ENCODE data around the gene POC1A. TPM values are rescaled to one million over a fixed set of nuclear protein-coding genes. Genes with fewer than 3 reads are reported as not detected.

The POC1A gene
- total RNA-seq, 2 experiments from 2014 or later: 0.22 to 0.39 TPM

DNA sequence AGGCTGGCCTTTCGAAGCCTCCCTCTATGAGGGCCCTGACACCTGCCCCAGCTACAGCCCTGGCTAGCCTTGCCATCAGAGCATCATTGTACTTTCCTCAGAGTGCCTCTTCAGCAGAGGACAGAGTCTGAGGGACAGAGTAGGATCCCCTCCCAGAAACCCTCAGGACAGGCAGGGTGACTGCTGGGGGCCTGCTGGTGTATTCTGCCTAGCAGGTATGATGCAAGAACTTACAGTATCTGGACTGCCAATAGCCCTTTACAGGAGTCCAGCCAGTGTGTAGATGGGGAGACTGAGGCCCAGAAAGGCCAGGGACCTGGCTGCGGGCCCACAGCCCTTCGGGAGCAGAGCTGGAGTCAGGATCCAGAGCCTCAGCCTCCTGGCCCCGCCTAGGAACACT, 116.9 kb downstream of the POC1A start:
- ChIA-PET POLR2A (interaction anchor here (1.1 to 1.6 kb wide), 2 partner anchors 19 to 86 kb away, joined by 3 read pairs; partner anchors contain the start of gene DUSP7), CTCF (interaction anchor here (1.0 kb wide), 1 partner anchor 86 kb away, joined by 7 read pairs; no protein-coding TSS in a partner anchor)
- H3K27me3 Mint-ChIP-seq: no peaks in the 10 kb centered on the region
- DNase-seq (no peak), ATAC-seq (ENCODE audit: poor library complexity) (no peak)
- H3K4me3 Mint-ChIP-seq: no peak overlapping the region
- Histone ChIP-seq H3K36me3 (ENCODE audit: insufficient read depth, low read length) (no peaks in the 10 kb centered on the region), H3K27me3 (ENCODE audit: control insufficient read depth in 1 of 2, insufficient read depth in 2 of 2, low read length in 2 of 2) (no peaks in the 10 kb centered on the region), H3K4me3 (ENCODE audit: low read length) (no peak overlapping the region), H3K27ac (ENCODE audit: low read depth in 1 of 2, low read length in 2 of 2) (no peak overlapping the region), H3K4me1 (ENCODE audit: insufficient read depth, low read length) (peaks cover 6% of the 10 kb centered on the region), H3K9me3 (ENCODE audit: control insufficient read depth in 1 of 2, insufficient read depth in 1 of 2, low read length in 2 of 2) (no peaks in the 10 kb centered on the region)
- H3K9me3 Mint-ChIP-seq: no peaks in the 10 kb centered on the region
- intact Hi-C loops (cut with DNase I, micrococcal nuclease): loop anchor here in 1 of 2 experiments (2.0 kb wide), 1 partner anchor 86 kb away; no protein-coding TSS in a partner anchor
- no peaks in the 10 kb centered on the region for H3K36me3 Mint-ChIP-seq (ENCODE audit: low read depth)
- no peak overlapping the region for H3K27ac Mint-ChIP-seq
- TF ChIP-seq, protein P1, sequence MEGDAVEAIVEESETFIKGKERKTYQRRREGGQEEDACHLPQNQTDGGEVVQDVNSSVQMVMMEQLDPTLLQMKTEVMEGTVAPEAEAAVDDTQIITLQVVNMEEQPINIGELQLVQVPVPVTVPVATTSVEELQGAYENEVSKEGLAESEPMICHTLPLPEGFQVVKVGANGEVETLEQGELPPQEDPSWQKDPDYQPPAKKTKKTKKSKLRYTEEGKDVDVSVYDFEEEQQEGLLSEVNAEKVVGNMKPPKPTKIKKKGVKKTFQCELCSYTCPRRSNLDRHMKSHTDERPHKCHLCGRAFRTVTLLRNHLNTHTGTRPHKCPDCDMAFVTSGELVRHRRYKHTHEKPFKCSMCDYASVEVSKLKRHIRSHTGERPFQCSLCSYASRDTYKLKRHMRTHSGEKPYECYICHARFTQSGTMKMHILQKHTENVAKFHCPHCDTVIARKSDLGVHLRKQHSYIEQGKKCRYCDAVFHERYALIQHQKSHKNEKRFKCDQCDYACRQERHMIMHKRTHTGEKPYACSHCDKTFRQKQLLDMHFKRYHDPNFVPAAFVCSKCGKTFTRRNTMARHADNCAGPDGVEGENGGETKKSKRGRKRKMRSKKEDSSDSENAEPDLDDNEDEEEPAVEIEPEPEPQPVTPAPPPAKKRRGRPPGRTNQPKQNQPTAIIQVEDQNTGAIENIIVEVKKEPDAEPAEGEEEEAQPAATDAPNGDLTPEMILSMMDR (IDR thresholded peaks at IDR 0.05): no peak
- H3K4me1 Mint-ChIP-seq (ENCODE audit: low read depth): peaks cover 7% of the 10 kb centered on the region

DNA sequence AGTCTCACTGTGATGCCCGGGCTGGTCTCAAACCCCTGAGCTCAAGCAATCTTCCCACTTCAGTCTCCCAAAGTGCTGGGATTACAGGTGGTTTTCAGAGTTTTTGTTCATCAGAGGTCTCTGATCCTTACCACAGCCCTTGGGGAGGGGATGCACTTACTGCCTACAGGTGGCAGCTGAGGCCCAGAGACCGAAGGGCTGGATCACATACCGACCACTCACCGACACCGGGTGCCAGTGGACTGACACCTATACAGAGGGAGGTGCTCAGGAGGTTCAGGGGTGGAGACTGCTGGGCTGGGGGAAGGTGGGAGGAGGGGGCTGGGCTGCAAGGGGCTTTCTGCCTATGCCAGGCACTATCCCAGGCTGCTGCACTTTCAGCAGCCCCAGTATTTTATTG, 117.4 kb downstream of the POC1A start:
- intact Hi-C loops (cut with DNase I, micrococcal nuclease): loop anchor here in 1 of 2 experiments (2.0 kb wide), 1 partner anchor 86 kb away; no protein-coding TSS in a partner anchor
- CTCF ChIA-PET: interaction anchor here (1.0 kb wide), 1 partner anchor 86 kb away, joined by 7 read pairs; no protein-coding TSS in a partner anchor
- Histone ChIP-seq H3K27me3 (ENCODE audit: control insufficient read depth in 1 of 2, insufficient read depth in 2 of 2, low read length in 2 of 2) (no peaks in the 10 kb centered on the region), H3K4me1 (ENCODE audit: insufficient read depth, low read length) (peaks cover 5% of the 10 kb centered on the region), H3K36me3 (ENCODE audit: insufficient read depth, low read length) (no peaks in the 10 kb centered on the region), H3K9me3 (ENCODE audit: control insufficient read depth in 1 of 2, insufficient read depth in 1 of 2, low read length in 2 of 2) (no peaks in the 10 kb centered on the region), H3K4me3 (ENCODE audit: low read length) (no peak overlapping the region), H3K27ac (ENCODE audit: low read depth in 1 of 2, low read length in 2 of 2) (no peak overlapping the region)
- H3K36me3 Mint-ChIP-seq (ENCODE audit: low read depth): no peaks in the 10 kb centered on the region
- POLR2A ChIA-PET: interaction anchor here (1.1 to 1.6 kb wide), 2 partner anchors 19 to 86 kb away, joined by 3 read pairs; partner anchors contain the start of gene DUSP7
- H3K27ac Mint-ChIP-seq: no peak overlapping the region
- no peaks in the 10 kb centered on the region for H3K9me3 Mint-ChIP-seq
- ATAC-seq (ENCODE audit: poor library complexity) (peak; percentile 46), DNase-seq (peak in 6 of 14 experiments; percentile 17 to 65 (median 46))
- H3K4me1 Mint-ChIP-seq (ENCODE audit: low read depth): peaks cover 3% of the 10 kb centered on the region
- no peaks in the 10 kb centered on the region for H3K27me3 Mint-ChIP-seq
- TF ChIP-seq, protein P1 (IDR thresholded peaks at IDR 0.05): no peak
- no peak overlapping the region for H3K4me3 Mint-ChIP-seq

DNA sequence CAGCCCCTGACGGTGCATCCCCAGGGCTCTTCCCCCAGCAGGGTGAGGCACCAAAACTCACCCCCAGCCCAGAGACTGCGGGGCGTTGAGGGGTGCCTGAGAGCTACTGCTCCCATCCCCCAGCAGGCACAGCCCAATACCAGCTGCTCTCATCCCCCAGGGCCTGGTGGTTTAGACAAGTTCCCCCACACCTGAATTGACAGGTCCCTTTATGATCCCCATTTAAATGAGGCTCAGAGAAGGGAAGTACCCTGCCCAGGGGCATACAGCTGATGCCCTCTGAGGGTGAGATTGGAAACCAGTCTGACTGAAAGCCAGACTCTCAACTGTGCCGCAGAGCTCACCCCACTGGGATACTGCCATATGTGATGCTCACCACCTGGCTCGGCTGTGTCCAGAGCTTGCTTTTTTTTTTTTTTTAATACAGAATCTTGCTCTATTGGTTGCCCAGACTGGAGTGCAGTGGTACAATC, 118.0 kb downstream of the POC1A start:
- H3K4me1 Mint-ChIP-seq (ENCODE audit: low read depth): no peaks in the 10 kb centered on the region
- H3K9me3 Mint-ChIP-seq: no peaks in the 10 kb centered on the region
- Histone ChIP-seq H3K4me3 (ENCODE audit: low read length) (no peak overlapping the region), H3K27me3 (ENCODE audit: control insufficient read depth in 1 of 2, insufficient read depth in 2 of 2, low read length in 2 of 2) (no peaks in the 10 kb centered on the region), H3K9me3 (ENCODE audit: control insufficient read depth in 1 of 2, insufficient read depth in 1 of 2, low read length in 2 of 2) (no peaks in the 10 kb centered on the region), H3K4me1 (ENCODE audit: insufficient read depth, low read length) (no peaks in the 10 kb centered on the region), H3K36me3 (ENCODE audit: insufficient read depth, low read length) (no peaks in the 10 kb centered on the region), H3K27ac (ENCODE audit: low read depth in 1 of 2, low read length in 2 of 2) (no peak overlapping the region)
- POLR2A ChIA-PET: interaction anchor here (1.6 kb wide), 1 partner anchor 87 kb away, joined by 3 read pairs; no protein-coding TSS in a partner anchor
- CTCF ChIA-PET: interaction anchor here (1.0 kb wide), 1 partner anchor 87 kb away, joined by 7 read pairs; no protein-coding TSS in a partner anchor
- H3K4me3 Mint-ChIP-seq: no peak overlapping the region
- H3K27me3 Mint-ChIP-seq: no peaks in the 10 kb centered on the region
- intact Hi-C loops (cut with DNase I, micrococcal nuclease): loop anchor here in 1 of 2 experiments (2.0 kb wide), 1 partner anchor 87 kb away; no protein-coding TSS in a partner anchor
- ATAC-seq (ENCODE audit: poor library complexity) (no peak), DNase-seq (no peak)
- no peaks in the 10 kb centered on the region for H3K36me3 Mint-ChIP-seq (ENCODE audit: low read depth)
- no peak overlapping the region for H3K27ac Mint-ChIP-seq
- TF ChIP-seq, protein P1 (IDR thresholded peaks at IDR 0.05): no peak

Data from CD4-positive, alpha-beta T cell (primary cell).